Endothelial cell of umbilical vein (primary cell): Measurements from ENCODE around the gene C12orf76. TPM values are rescaled to one million over a fixed set of nuclear protein-coding genes. Genes with fewer than 3 reads are reported as not detected.

ENCODE experiments used
- BruUV-seq: library from RNA; stranded (reverse); fragments of 400-500 nt; replicated peaks from 2 replicates; lab custom pipeline; 2021; lab: Mats Ljungman, UMichigan
- CTCF ChIA-PET: fragments of 300-600, 350-600 bp; sonication (Branson Sonifier 250); formaldehyde crosslinking; loops from one replicate; lab custom pipeline; 2021; ENCODE audit warnings: antibody characterized with exemption, inconsistent platforms; lab: Charles Lee
- POLR2A ChIA-PET: fragments of 300-600, 350-600 bp; sonication (Branson Sonifier 250); formaldehyde crosslinking; loops from one replicate; lab custom pipeline; 2021; ENCODE audit warnings: antibody characterized with exemption, inconsistent platforms; lab: Charles Lee
- DNase-seq: peaks from one replicate; pipeline ENCODE4 v3.0.0-alpha.2; 2011; ENCODE audit warnings: low read depth, low spot score
- FAIRE-seq: peaks from 2 replicates; lab custom pipeline; 2011; peaks lifted over from hg19 to GRCh38; lab: Jason Lieb, UNC
- H2AFZ ChIP-seq: 2 replicates; pipeline ENCODE4 v1.6.0; 2012; ENCODE audit warnings: low read depth, low read length, control low read depth, inconsistent platforms
- H3K27ac ChIP-seq: 2 replicates; pipeline ENCODE4 v1.5.1; 2011; ENCODE audit warnings: low read depth, mild to moderate bottlenecking, control low read depth, low read length, moderate library complexity; ENCODE audit not compliant: insufficient read depth
- H3K27me3 ChIP-seq, 2 experiments: 2 replicates each; pipeline versions ENCODE4 v1.6.0 to v1.6.1; 2011; ENCODE audit warnings: low read length in 2 of 2, mixed read lengths in 1 of 2; ENCODE audit not compliant: control insufficient read depth in 2 of 2, insufficient read depth in 2 of 2
- H3K36me3 ChIP-seq, 2 experiments: 2 replicates in 1 of 2; 3 replicates in 1 of 2; pipeline ENCODE4 v1.5.1; 2011; ENCODE audit warnings: low read length in 2 of 2, mild to moderate bottlenecking in 1 of 2, moderate library complexity in 1 of 2; ENCODE audit not compliant: control insufficient read depth in 2 of 2, insufficient read depth in 2 of 2; ENCODE audit errors: extremely low read depth in 1 of 2
- H3K4me1 ChIP-seq: 3 replicates; pipeline ENCODE4 v1.5.1; 2011; ENCODE audit warnings: mild to moderate bottlenecking, low read length; ENCODE audit not compliant: control insufficient read depth, insufficient read depth; ENCODE audit errors: extremely low read depth
- H3K4me2 ChIP-seq: 2 replicates; pipeline ENCODE4 v1.6.1; 2011; ENCODE audit warnings: low read length, control low read depth, mixed read lengths; ENCODE audit not compliant: insufficient read depth
- H3K4me3 ChIP-seq, 3 experiments: fragments of 200-600 bp in 1 of 3; sonication (generic), shearing (Covaris generic) in 1 of 3; replicated peaks in 1 of 3; 2 replicates each; pipeline ENCODE4 v1.5.1; 2011 to 2016; ENCODE audit warnings: control low read depth in 3 of 3, low read length in 3 of 3, mild to moderate bottlenecking in 2 of 3, inconsistent platforms in 1 of 3, low read depth in 1 of 3, moderate library complexity in 1 of 3; ENCODE audit not compliant: insufficient read depth in 1 of 3
- H3K79me2 ChIP-seq: 2 replicates; pipeline ENCODE4 v1.6.0; 2012; ENCODE audit warnings: low read length, inconsistent platforms; ENCODE audit not compliant: control insufficient read depth, insufficient read depth
- H3K9ac ChIP-seq: replicated peaks from 2 replicates; pipeline ENCODE3; 2011; ENCODE audit warnings: low read length, control low read depth; ENCODE audit not compliant: insufficient read depth; ENCODE audit errors: extremely low read depth
- H3K9me1 ChIP-seq: replicated peaks from 3 replicates; pipeline ENCODE4 v1.6.0; 2011; ENCODE audit warnings: mild to moderate bottlenecking, low read length; ENCODE audit not compliant: control insufficient read depth, insufficient read depth; ENCODE audit errors: extremely low read depth
- H3K9me3 ChIP-seq: replicated peaks from 2 replicates; pipeline ENCODE4 v1.5.1; 2012; ENCODE audit warnings: low read length, inconsistent platforms; ENCODE audit not compliant: control insufficient read depth, insufficient read depth
- H4K20me1 ChIP-seq: replicated peaks from 2 replicates; pipeline ENCODE3; 2011; ENCODE audit warnings: mild to moderate bottlenecking, low read length; ENCODE audit not compliant: control insufficient read depth, insufficient read depth; ENCODE audit errors: extremely low read depth
- CTCF ChIP-seq, 2 donors: IDR thresholded peaks; 1 replicate in 1 of 2; 2 replicates in 1 of 2; pipeline ENCODE4 v1.5.1; 2011; ENCODE audit warnings: low read length in 2 of 2, mild to moderate bottlenecking in 2 of 2, moderate library complexity in 2 of 2, control low read depth in 1 of 2, inconsistent platforms in 1 of 2, low read depth in 1 of 2; ENCODE audit not compliant: insufficient read depth in 1 of 2; ENCODE audit errors: extremely low read depth in 1 of 2
- EZH2 ChIP-seq: IDR thresholded peaks from 2 replicates; pipeline ENCODE4 v1.6.1; 2012; ENCODE audit warnings: borderline replicate concordance, low read depth, mild to moderate bottlenecking, moderate library complexity, low read length, inconsistent platforms; ENCODE audit not compliant: severe bottlenecking
- FOS ChIP-seq: IDR thresholded peaks from 2 replicates; pipeline ENCODE4 v1.6.1; 2011; ENCODE audit warnings: mild to moderate bottlenecking, low read length, moderate library complexity, borderline replicate concordance; ENCODE audit not compliant: insufficient read depth
- GATA2 ChIP-seq: IDR thresholded peaks from 2 replicates; pipeline ENCODE4 v1.7.0; 2011; ENCODE audit warnings: low read depth, mild to moderate bottlenecking, moderate library complexity, mixed read lengths, low read length; ENCODE audit not compliant: insufficient read length, insufficient read depth
- JUN ChIP-seq: IDR thresholded peaks from 2 replicates; pipeline ENCODE4 v1.6.1; 2011; ENCODE audit warnings: borderline replicate concordance, low read depth; ENCODE audit not compliant: insufficient read length, insufficient read depth
- MAX ChIP-seq: IDR thresholded peaks from 2 replicates; pipeline ENCODE4 v1.6.1; 2011; ENCODE audit not compliant: insufficient read depth, insufficient read length
- MYC ChIP-seq: IDR thresholded peaks from one replicate; pipeline ENCODE4 v1.6.1; 2011; ENCODE audit warnings: mild to moderate bottlenecking, low read depth, low read length
- POLR2A ChIP-seq: IDR thresholded peaks from 2 replicates; pipeline ENCODE4 v1.6.1; 2012; ENCODE audit warnings: low read depth, mild to moderate bottlenecking, control low read depth, low read length
- POLR2AphosphoS5 ChIP-seq: IDR thresholded peaks from 2 replicates; pipeline ENCODE4 v1.6.1; 2012; ENCODE audit warnings: low read depth, mild to moderate bottlenecking, control low read depth, low read length, moderate library complexity; ENCODE audit not compliant: insufficient read depth
- dilution Hi-C: fragments of 300-500 bp; cut with MboI; formaldehyde crosslinking; loops from one replicate; pipeline ENCODE4 v1.15.0; 2019; ENCODE audit warnings: low sequenced_read_pairs; ENCODE audit not compliant: extremely low pct_ligation_motif_present
- intact Hi-C: fragments of 100-400 bp; cut with micrococcal nuclease; formaldehyde crosslinking; loops from one replicate; pipeline ENCODE4 v1.10.0; 2022
- polyA plus RNA-seq, 4 experiments: library from polyadenylated mRNA; depleted of rRNA in 3 of 4; stranded (reverse) in 3 of 4; unstranded in 1 of 4; fragments of >200 nt; gene quantifications; 2 replicates each; pipeline versions ENCODE4 v1.2.1 to v1.2.3, GENCODE V29; 2011 to 2012; ENCODE audit warnings: missing spikeins in 1 of 4
- total RNA-seq: library from RNA; stranded (reverse); gene quantifications from 2 replicates; pipeline ENCODE4 v1.2.3, GENCODE V29; 2021

The C12orf76 gene
- total and polyA plus RNA-seq, 2 donors (not counting 3 experiments of a cell fraction or from before 2014, with no cell fraction given), result 13.4 to 17.1 TPM

GRCh38 chr12:110006115-110006514 is 42.2 kb downstream of the C12orf76 start:
- DNase-seq (no peak), FAIRE-seq (no peak)
- H3K27me3 ChIP-seq, result no peaks in the 10 kb centered on the region
- H2AFZ ChIP-seq, result no peak overlapping the region
- no TSS peak for BruUV-seq
- H4K20me1 ChIP-seq, result no peaks in the 10 kb centered on the region
- ChIA-PET POLR2A (no interaction called here), CTCF (no interaction called here)
- TF ChIP-seq POLR2AphosphoS5 (no peak), MYC (no peak), CTCF (IDR thresholded peaks at IDR 0.05; ENCODE audit: extremely low read depth in 1 of 2, insufficient read depth in 1 of 2, low read depth in 1 of 2, low read length in 2 of 2) (no peak), EZH2 (no peak)
- no peaks in the 10 kb centered on the region for H3K9me3 ChIP-seq
- intact Hi-C loops, result no loop called here
- no peaks in the 10 kb centered on the region for H3K36me3 ChIP-seq
- H3K27ac ChIP-seq, result no peak overlapping the region
- H3K9ac ChIP-seq, result no peak overlapping the region
- dilution Hi-C loops, result no loop called here
- H3K9me1 ChIP-seq, result no peaks in the 10 kb centered on the region
- no peak overlapping the region for H3K4me3 ChIP-seq
- no peak overlapping the region for H3K4me2 ChIP-seq
- peaks cover 3% of the 10 kb centered on the region for H3K79me2 ChIP-seq
- no peaks in the 10 kb centered on the region for H3K4me1 ChIP-seq

- H3K4me2 ChIP-seq, result no peak overlapping the region
- CTCF ChIA-PET, result no interaction called here
- H4K20me1 ChIP-seq, result no peaks in the 10 kb centered on the region
- peaks cover under 1% of the 10 kb centered on the region for H3K4me1 ChIP-seq
- dilution Hi-C loops (no loop called here), intact Hi-C loops (no loop called here)
- H3K36me3 ChIP-seq, result no peaks in the 10 kb centered on the region
- POLR2A ChIA-PET, result no interaction called here
- H3K79me2 ChIP-seq, result peaks cover 3% of the 10 kb centered on the region
- no peaks in the 10 kb centered on the region for H3K9me1 ChIP-seq
- BruUV-seq, result no TSS peak
- DNase-seq (no peak), FAIRE-seq (no peak)
- H3K4me3 ChIP-seq, result no peak overlapping the region
- H3K27ac ChIP-seq, result no peak overlapping the region
- H3K9me3 ChIP-seq, result no peaks in the 10 kb centered on the region
- no peaks in the 10 kb centered on the region for H3K27me3 ChIP-seq
- H2AFZ ChIP-seq, result no peak overlapping the region
- TF ChIP-seq CTCF (IDR thresholded peaks at IDR 0.05; ENCODE audit: extremely low read depth in 1 of 2, insufficient read depth in 1 of 2, low read depth in 1 of 2, low read length in 2 of 2) (no peak), POLR2A (no peak), MYC (no peak), EZH2 (no peak), MAX (no peak), POLR2AphosphoS5 (no peak), GATA2 (no peak), JUN (no peak), FOS (no peak)
- H3K9ac ChIP-seq, result no peak overlapping the region
Observed at GRCh38 chr12:110005319-110005973, 42.9 kb downstream of the C12orf76 start.
